CD4-positive, alpha-beta T cell treated with Interleukin-4 for 1 hour (primary cell): Measurements from ENCODE around the gene NRG2.
A peak's percentile ranks its signal among the peaks of the same experiment; 100 is the strongest.

Source experiments
- DNase-seq, 2 donors: peaks; one replicate each; pipeline ENCODE4 v3.0.0-alpha.2; 2020 to 2022

NRG2 gene

DNA sequence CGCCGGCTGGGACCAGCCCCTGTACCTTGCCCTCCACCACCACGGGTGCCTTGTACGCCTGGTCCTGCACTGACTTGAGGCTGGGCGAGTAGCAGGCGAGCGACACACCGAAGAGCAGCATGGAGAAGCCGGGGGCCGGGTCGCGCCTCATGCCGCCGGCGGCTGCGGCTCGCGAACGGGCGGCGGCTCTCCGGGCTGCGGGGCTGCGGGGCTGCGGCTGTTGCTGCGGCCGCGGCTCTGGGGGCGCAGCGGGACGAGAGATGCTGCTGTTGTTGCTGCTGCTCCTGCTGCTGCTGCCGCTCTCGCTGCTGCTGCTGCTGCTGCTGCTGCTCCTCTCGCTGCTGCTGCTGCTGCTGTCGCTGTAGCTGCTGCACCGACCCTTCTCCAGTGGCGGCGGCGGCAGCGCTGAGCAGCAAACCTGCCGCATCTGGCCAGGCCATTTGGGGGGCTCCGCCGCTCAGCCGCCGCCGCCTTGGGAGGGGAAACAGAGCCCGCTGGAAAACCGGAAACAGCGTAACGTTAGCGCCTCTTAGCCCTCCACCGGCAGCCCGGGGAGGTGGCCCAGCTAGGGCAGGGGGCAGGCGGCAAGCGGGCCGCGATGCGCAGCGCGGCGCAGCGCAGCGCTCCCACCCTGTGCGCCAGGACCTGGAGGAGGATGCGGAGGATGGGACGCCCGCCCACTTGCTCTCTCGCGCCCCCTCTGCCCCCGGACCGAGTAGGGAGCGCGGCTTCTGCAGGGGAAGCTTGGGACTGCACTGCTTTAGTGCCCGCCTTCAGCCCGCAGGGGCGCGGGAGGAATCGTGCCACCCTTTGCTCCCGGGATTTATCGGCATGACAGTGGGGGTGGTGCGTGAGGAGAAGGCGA lies at the start of gene NRG2:
NRG2 (minus strand) TSS at position 657 of the 865 bp plus-strand sequence.
- DNase-seq, result peak; percentile 48 to 51

DNA sequence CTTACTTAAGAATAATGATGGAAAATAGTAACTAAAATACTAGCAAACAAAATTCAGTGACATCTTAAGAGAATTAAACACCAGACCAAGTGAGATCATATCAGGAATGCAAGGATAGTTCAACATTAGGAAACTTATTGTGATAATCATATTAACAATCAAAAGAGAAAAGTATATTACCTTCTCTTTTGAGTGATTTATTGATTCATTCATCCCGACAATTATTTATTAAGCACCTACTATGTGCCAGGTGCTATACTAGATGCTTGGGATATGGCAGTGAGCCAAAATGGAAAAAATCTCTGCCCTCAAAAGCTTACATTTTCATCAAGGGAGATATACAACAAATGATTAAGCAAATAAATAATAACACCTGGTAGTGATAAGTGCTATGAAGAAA lies 47.2 kb upstream of the NRG2 start:
- DNase-seq, result no peak

DNA sequence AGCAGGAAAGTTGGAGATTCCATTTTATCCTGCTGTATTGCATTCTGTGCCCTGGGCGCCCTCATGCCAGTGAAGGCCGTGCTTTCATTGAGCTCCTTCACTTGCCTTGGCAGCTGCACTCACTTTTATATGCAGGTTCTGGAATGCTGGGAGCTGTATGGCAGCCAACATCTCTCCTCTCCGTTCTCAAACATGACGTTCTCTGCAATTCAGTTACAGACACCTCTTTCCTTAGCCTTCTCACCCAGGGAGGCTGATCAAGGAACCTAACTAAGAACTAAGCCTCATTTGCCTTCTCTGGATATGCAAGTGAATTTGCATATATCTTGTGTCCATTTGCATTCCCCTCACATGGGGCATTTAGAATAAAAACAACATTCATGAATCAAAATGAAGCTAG lies 41.4 kb upstream of the NRG2 start:
- DNase-seq, result no peak

DNA sequence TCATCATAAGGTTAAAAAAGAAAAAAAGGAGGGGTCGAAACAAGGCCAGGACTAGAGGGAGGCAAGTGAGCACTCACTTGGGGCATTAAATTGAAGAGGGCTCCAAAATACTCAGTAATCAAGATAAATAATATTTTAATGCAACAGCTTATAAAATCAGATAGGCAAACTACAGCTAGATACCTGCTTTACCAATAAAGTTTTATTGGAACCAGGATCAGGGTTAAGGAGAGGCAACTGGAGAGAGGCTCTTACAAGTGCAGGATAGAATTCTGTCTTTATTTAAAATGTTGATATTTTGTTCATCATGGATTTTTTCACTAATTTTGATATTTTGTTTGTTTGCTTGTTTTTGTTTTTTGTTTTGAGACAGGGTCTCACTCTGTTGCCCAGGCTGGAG lies 40.6 kb upstream of the NRG2 start:
- no peak for DNase-seq

DNA sequence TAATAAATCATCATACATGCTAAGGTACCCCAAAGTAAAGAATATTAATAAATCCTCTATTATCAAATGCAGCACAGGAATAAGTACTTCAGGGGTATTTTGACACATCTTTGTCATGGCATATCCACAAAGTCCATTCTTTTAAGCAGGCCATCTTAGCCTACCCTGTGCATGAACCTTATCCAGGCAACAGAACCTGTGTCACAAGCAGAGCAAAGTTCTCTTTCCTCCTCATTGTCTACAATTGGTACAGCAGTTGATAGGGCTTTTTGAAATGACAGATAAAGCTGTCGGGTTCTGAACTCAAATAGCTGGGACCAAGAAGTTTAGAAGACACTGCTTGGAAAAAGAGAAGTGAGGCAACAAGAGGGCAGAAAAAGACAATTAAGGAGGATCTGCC lies 40.0 kb upstream of the NRG2 start:
- DNase-seq, result no peak

DNA sequence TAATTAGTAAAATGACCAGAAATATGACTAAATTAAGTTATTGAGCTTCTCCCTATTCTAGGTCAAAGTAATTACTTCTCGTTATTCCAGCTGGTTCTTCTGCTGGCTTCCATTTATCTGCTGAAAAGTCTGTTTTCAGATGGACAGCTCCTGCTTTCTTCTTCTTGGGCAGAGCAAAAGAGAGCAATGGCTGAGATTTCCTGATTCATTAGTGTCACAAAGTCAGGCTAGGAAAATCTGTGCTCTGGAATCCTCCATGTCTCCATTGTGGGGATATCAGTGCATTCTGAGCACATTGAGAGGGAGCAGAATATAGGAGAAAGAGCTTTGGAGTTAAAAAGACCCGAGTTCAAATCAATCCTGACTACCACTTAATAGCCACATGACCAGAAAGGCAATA lies 33.7 kb upstream of the NRG2 start:
- DNase-seq, result no peak

DNA sequence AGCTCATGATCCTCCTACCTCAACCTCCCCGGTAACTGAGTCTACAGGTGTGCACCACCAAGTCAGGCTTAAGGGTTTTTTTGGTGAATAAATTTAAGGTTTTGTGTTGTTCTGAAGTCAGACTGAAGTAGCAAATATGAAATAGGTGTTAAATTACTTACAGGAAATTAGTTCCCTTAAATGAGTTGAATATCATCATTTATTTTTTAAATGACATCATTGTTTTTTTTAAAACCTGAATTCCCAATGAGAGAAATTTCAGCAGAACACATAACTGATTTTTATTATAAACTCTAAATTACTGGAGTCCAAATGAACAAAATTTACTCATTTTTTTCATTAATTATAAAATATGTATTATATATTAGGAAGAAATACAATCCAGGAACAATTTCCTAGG lies 33.0 kb upstream of the NRG2 start:
- no peak for DNase-seq

DNA sequence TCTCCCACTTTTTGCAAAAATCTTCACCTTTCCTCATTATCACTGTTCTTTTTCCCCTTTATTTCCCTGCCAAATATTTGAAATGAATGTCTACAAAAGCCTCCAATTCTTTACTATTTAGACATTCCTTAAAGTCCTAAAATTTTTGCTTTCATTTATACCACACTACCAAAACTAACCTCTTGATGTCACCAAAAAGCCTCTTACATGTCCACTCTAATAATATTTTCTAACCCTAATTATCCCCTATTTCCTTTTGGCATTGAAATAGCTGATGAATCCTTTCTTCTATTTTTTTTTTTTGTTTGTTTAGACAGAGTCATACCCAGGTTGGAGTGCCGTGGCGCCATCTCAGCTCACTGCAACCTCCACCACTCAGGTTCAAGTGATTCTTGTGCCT lies 32.3 kb upstream of the NRG2 start:
- DNase-seq, result no peak

DNA sequence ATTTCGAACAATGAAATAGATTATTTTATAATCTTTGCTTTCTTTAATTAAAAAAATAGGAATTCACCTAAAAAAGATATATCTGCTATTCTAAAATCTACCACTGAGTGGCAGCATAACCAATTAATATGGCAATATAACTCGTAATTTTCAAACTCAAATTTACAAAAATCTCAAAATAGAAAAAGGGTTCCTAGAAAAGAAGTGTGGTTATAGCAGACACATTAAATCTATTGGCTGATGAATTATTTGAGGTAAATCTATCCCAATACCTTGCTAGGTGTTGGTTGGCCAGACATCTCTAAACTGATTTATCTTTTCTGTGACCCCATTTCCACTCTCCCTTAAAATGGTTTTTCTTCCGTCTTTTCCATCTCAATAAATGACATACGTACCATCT lies 30.2 kb upstream of the NRG2 start:
- peak in 1 of 2 donors; percentile 65 for DNase-seq

DNA sequence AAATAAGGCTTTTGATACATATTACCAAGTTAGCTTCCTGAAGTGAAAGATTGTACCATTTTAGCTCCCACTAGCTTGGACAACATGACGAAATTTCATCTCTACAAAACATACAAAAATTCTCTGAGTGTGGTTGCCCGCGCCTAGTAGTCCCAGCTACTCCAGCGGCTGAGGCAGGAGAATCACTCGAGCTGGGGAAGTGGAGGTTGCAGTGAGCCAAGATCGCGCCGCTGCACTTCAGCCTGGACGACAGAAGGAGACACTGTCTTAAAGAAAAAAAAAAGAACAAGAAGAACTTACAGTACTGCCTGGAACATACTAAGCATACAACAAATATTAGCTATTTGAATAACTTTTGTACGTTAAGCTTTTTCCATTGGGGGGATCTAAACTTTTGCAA lies 29.7 kb upstream of the NRG2 start:
- DNase-seq, result no peak

DNA sequence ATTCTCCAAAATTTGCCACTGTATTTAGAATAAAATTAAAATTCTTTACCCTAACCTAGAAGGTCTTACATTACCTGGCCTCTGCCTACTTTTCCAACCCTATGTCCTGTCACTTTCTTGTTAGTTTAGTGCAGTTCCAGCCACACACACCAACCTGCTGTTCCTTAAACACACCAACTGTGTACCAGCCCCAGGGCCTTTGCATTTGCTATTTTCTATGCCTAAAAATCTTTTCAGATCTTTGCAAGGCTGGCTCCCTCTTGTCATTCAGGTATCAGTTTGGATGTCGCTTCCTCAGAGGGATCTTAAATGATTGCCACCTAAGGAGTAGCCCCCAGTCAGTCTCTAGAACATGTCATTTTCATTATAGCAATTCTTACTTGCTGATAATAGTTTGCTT lies 17.7 kb upstream of the NRG2 start:
- no peak for DNase-seq

DNA sequence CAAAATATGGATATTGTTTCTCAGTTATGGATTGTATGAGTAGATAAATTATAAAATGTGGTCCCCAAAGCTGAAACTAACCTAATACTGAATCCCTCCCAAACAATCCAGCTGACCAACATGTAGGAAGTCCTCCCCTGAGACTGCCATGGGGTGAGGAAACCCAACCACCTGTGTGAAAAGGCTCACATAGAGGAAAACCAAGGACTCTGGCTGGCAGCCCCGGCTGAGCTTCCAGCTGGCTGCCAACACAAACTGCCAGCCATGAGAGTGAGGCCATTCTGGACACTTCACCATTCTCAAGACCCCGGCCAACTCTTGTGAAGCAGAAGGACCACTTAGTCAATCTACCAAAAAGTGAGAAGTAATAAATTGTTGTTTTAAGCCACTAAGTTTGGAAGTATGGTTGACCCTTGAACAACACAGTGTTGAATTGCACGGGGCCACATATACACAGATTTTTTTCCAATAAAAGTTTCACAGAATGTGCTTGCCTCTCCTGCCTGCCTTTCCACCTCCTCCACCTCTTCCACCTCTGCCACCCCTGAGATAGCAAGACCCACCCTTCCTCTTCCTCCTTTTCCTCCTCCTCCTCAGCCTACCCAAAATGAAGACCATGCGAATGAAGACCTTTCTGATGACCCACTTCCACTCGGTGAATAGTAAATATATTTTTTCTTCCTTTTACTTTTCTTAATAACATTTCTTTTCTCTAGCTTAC lies 15.3 kb upstream of the NRG2 start:
- DNase-seq, result no peak

DNA sequence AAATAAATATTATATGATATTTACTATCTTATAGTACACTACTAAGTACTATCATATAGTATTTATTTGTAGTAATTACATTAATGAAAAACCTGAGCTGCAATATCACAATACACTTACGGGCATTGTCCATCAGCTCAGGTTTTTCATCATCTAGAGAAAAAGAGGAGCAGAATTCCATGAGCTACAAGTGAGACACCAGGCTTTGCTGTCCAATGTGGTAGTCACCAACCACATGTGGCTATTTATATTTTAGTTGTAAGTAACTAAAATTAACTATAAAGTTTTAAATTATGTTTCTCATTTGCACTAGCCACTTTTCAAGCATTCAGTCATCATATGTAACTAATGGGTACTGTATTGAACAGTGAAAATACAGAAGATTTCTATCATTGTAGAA lies 13.8 kb upstream of the NRG2 start:
- DNase-seq, result no peak

DNA sequence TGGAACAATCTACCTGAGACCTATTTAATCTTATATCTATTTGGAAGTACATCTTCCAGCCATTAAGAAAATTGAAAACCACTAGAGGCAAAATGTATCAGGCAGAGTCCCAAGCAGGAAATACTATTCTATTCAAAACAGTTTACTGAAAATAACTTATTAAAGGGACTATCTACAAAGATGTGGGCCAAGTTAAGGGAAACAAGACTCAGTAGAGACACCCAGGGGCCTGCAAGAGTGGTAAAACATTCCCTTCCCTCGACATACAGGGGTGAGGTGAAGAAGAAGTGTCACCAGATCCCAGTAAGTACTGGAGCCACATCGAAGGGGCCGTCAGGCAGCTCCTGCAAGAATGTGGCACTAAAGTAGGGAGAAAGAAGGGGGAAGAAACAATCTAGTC lies 12.1 kb upstream of the NRG2 start:
- DNase-seq, result no peak

DNA sequence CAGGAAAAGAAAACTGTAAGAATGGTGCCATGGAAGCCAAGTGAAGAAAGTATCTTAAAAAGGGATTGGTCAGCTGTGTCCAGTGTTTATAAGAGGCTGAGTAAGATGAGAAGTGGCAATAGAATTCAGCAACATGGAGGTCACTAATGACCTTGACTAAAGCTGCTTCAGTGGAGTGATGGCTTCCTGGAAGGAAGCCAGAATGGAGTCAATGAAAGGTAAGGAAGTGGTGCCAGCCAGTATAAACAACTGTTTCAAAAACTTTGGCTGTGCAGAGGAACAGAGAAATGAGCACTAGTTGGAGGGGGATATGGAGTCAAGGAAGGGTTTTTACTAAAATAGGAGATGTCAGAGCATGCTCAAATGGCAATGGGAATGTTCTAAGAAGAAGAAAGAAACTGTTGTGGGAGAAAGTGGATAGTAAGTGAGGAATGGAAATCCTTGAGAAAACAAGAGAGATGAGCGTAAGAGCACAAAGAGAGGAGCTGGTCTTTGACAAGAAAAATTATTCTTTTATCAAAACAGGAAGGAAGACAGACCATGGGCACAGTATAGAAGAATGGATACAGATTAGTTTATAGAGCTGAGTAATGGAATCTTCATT lies 11.1 kb upstream of the NRG2 start:
- DNase-seq, result no peak

DNA sequence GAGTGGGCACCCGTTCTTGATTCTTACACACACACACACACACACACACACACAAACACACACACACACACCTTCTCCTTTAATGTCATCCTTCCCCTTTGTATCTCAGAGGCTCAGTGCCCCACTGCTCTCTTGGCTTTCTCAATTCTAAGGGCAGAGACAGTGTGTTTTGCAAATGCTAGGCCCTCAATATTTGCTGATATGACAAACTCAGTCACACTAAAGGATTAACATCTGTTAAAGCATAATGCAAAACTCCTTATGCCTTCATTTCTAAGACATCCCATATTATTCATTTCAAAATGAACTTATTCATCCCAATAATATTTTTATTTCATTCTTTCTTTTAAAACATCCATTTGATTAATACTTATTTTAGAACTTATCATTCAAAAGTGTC lies 8.9 kb upstream of the NRG2 start:
- DNase-seq, result no peak

DNA sequence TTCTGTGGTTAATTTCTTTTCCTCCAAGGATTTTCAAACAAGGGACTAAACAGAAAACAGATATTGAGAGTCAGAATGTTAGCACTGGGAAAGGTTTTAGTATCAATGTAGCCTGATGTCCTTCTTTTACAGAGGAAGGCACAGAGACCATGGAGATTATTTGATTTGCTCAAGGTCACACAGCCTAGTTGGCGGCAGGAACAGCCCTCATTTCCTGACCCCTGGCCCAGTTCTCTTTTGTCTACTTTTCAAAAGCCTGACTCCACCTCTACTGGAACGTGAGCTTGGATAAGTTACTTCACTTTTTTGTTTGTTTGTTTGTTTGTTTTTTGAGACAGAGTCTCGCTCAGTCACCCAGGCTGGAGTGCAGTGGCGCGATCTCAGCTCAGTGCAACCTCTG lies 6.6 kb upstream of the NRG2 start:
- no peak for DNase-seq

DNA sequence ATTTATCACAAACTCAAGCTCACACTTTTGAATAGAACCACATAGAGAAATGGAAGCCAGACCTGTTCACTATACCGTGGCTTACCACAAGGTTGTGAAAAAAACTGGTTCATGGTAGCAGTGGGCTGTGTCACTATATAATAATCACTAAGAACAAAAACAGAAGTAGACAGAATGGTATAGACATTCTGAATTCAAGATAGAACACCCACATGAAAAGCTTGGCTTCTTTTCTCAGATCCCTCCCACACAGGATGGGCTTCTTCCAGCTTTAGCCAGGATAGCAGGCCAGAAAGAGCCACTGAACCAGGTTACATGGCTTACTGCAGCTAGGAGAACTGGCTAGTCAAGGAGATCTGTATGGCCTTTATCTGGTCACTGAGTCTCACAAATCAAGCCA lies 6.1 kb upstream of the NRG2 start:
- no peak for DNase-seq

DNA sequence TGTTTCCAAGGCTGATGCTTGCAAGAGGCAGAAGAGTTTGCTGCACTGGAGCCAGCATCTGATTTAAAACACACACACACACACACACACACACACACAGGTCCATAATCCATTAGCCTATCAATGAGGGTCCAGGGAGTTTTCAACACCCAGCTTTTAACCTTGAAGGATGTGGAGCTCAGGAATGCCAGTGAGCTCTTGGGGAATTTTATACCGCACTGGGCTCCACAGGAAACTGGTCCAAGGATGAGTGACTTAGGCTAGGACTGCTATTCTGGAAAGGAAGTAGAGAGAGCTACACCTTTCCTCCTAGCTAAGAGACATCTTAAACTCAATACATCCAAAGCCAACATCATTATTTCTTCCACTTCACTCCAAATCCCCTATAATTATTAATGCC lies 942 bp upstream of the NRG2 start:
- no peak for DNase-seq

DNA sequence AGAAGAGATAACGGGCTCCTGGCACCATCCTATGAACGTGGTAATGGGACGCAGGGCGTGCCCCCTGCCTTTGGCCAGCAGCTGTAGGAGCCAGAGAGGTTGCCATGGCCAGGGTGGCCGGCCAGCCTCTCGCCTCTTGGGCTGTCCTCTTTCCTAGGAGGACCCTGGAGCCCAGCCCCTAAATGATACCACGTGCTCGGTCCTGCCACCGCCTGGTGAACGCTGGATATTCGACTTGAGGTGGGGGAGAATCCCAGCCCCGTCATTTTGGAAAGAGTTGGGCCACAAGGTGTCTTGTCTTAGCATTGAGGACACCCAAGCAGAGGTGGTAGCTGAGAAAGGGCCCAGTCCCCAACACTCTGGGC lies 391 bp upstream of the NRG2 start:
- no peak for DNase-seq

DNA sequence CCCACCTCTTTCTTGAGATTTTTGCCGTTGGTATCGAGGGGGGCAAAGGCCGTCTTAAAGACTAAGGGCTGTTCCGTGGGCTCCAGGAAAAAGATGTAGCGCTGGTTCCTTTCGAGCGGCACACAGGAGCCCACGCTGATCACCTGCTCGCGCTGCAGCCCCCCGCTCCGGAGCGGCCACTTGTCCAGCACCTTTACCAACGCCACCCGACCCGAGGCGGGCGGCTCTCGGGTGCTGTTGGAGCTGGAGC lies 781 bp downstream of the NRG2 start:
- DNase-seq, result no peak

DNA sequence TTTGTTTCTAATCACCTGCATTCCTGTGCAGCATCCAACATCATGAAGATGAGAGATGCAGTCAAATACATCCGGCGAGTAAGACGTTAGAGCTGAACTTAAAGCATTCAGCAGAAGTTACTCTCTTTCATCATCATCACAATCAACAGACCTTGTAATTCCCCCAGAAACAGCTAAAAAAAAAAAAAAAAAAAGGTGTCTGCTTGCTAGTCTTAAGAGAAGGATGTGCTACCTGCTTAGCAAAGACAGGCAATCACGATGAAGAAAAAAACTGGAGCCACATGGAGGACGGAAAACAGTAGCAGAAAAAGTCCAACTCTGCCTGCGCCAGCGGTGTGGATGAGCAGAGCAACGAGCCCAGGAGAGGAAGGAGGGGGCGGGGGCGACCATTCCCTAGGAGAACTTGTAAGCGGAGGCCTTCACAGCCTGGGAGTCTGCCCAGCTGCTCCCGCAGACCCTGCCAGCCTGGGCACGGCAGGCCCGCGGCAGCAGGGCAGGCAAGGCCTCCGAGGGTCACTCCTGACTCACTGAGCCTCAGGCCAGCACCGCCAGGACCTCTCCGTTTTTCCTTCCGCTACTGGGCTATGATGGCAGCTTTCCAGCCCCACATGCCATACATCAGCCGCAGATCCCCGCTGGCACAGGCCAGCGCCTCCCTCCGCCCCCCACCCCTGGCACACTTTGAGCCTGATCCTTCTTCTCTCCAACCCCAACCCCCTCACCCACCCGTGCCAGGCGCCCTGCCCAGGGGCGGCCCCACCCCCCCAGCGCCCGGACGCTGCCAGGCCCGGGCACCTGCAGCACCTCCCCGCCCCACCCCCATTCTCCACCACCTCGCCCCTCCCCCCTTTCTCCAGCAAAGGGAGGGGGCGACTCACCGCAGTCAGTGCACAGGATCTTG lies 1.4 kb downstream of the NRG2 start:
- DNase-seq, result no peak

DNA sequence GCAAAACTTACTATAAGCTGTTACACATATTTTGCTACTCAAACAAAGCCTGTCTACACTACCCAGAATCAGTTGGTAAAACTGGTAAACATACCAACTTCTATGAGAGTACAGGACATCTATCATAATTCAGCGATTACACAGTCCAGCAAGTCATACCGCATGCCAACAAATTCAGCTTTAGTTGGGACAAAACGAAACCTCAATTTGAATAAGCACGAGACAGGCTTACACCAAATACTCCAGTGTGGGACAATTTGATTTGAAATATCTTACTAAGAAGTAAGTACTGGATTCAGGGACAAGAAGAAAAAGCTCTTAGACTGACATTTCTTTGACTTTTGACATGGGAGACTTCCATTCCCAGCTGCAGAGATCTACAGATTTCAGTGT lies 2.0 kb downstream of the NRG2 start:
- DNase-seq, result no peak

DNA sequence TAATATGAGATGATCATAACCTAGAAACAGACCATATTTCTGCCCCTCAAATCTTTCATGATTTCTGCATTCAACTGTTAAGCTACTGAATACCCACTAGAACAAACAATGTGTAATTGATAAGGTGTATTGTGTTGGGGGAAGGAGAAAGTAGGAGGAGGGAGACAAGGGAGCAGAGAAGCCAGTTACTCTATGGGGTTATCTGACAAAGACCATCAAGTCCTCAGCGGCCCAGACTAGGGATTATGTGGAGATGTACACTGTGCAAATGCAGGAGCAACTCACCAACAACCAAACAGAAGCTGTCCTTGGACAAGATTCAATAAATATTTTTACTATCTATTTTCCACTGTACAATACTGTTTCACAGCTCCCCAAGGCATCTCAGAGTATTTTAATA lies 2.7 kb downstream of the NRG2 start:
- DNase-seq, result no peak
